MCF 10A (cell line): Measurements from ENCODE around the gene INAFM1. TPM values are rescaled to one million over a fixed set of nuclear protein-coding genes. Genes with fewer than 3 reads are reported as not detected.

Experiments used
- BruUV-seq: library from RNA; stranded (reverse); fragments of 400-500 nt; replicated peaks from 2 replicates; lab custom pipeline; 2021; lab: Mats Ljungman, UMichigan
- CTCF ChIA-PET: fragments of 300-600 bp; sonication (Branson Sonifier 250); formaldehyde crosslinking; extraction: SDS; loops from one replicate; lab custom pipeline; 2021; ENCODE audit warnings: antibody characterized with exemption, inconsistent platforms; lab: Yijun Ruan, JAX
- POLR2A ChIA-PET: fragments of 300-600, 350-650 bp; sonication (Branson Sonifier 250); formaldehyde crosslinking; extraction: SDS; loops from one replicate; lab custom pipeline; 2020; ENCODE audit warnings: antibody characterized with exemption, inconsistent platforms; lab: Yijun Ruan, JAX
- DNase-seq: peaks from one replicate; pipeline ENCODE4 v3.0.0-alpha.2; 2018; ENCODE audit not compliant: unreplicated experiment
- H3K27ac Mint-ChIP-seq: one replicate; pipeline ENCODE4 v1.8.0; 2022; ENCODE audit warnings: mild to moderate bottlenecking, low read depth, mixed read lengths; ENCODE audit not compliant: unreplicated experiment
- H3K27me3 Mint-ChIP-seq: one replicate; pipeline ENCODE4 v1.8.0; 2022; ENCODE audit warnings: mixed read lengths; ENCODE audit not compliant: insufficient read depth, unreplicated experiment
- H3K36me3 Mint-ChIP-seq: one replicate; pipeline ENCODE4 v1.8.0; 2022; ENCODE audit warnings: mild to moderate bottlenecking, moderate library complexity, mixed read lengths; ENCODE audit not compliant: insufficient read depth, unreplicated experiment
- H3K4me1 Mint-ChIP-seq: one replicate; pipeline ENCODE4 v1.8.0; 2022; ENCODE audit warnings: mixed read lengths; ENCODE audit not compliant: insufficient read depth, unreplicated experiment
- H3K4me3 Mint-ChIP-seq: one replicate; pipeline ENCODE4 v1.8.0; 2022; ENCODE audit warnings: mild to moderate bottlenecking, moderate library complexity, mixed read lengths; ENCODE audit not compliant: unreplicated experiment
- H3K9me3 Mint-ChIP-seq: one replicate; pipeline ENCODE4 v1.8.0; 2022; ENCODE audit warnings: mixed read lengths; ENCODE audit not compliant: unreplicated experiment
- CTCF ChIP-seq: fragments of 200-600 bp; IDR thresholded peaks from one replicate; pipeline ENCODE4 v1.8.0; 2022; ENCODE audit warnings: antibody characterized with exemption, mild to moderate bottlenecking; ENCODE audit not compliant: unreplicated experiment
- intact Hi-C: fragments of 100-400 bp; cut with micrococcal nuclease; formaldehyde crosslinking; loops from 2 replicates; pipeline ENCODE4 v1.14.1; 2022
- total RNA-seq: library from RNA; stranded (reverse); gene quantifications from 2 replicates; pipeline ENCODE4 v1.2.3, GENCODE V29; 2022

The INAFM1 gene
- total RNA-seq, 1 experiment from 2014 or later = 16.8 TPM

DNA sequence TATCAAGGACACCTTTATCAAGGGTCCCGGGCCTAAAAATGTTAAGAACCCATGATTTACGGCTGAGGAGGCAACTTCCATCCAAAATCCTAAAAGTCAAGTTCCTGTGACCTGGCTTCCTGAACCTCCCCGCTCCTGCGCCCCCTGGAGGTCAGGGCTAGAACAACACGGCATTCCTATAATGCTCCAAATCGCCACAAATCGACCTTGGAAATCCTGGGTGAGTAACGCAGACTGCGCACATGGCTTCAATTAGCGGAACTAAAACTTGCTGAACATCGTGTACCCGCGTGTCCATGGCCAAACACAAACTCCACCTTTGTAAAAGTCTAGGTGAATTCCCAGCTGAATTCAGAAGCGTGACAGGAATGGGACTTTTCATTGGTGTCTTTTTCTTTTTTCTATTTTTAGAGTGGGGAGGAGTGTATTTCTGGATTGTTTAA lies 30.6 kb downstream of the INAFM1 start:
- H3K4me1 Mint-ChIP-seq = peaks cover 21% of the 10 kb centered on the region
- no TSS peak for BruUV-seq
- no peaks in the 10 kb centered on the region for H3K36me3 Mint-ChIP-seq
- H3K4me3 Mint-ChIP-seq = peak overlapping the region; percentile 62
- intact Hi-C loops = loop anchor here (5.0 kb wide), 1 partner anchor 42 kb away; the partner anchor contains the start of gene DHX34
- peak overlapping the region; percentile 84 for H3K27ac Mint-ChIP-seq
- H3K9me3 Mint-ChIP-seq = no peaks in the 10 kb centered on the region
- ChIA-PET CTCF (interaction anchor here (0.6 to 1.8 kb wide), 14 partner anchors 9 to 180 kb away, joined by 3 to 11 read pairs (median 4); partner anchors contain the start of gene DHX34), POLR2A (interaction anchor here (0.9 to 1.9 kb wide), 6 partner anchors 8 to 44 kb away, joined by 3 to 6 read pairs (median 4); partner anchors contain the start of gene DHX34)
- peak; percentile 84 for DNase-seq
- no peaks in the 10 kb centered on the region for H3K27me3 Mint-ChIP-seq
- peak; percentile 86 for TF ChIP-seq CTCF

GRCh38 chr19:47306303-47306702 lies 31.6 kb downstream of the INAFM1 start:
- ChIA-PET CTCF (interaction anchor here (0.5 to 1.8 kb wide), 10 partner anchors 9 to 331 kb away, joined by 3 to 9 read pairs (median 4); partner anchors contain the start of gene DHX34), POLR2A (interaction anchor here (0.7 to 1.9 kb wide), 5 partner anchors 17 to 1077 kb away, joined by 3 to 5 read pairs (median 3); partner anchors contain the start of gene DHX34)
- no peaks in the 10 kb centered on the region for H3K27me3 Mint-ChIP-seq
- BruUV-seq = no TSS peak
- H3K4me3 Mint-ChIP-seq = no peak overlapping the region
- H3K27ac Mint-ChIP-seq = peak overlapping the region; percentile 84
- DNase-seq = no peak
- TF ChIP-seq CTCF = no peak
- intact Hi-C loops = loop anchor here (5.0 kb wide), 1 partner anchor 41 kb away; the partner anchor contains the start of gene DHX34
- peaks cover 7% of the 10 kb centered on the region for H3K36me3 Mint-ChIP-seq
- no peaks in the 10 kb centered on the region for H3K9me3 Mint-ChIP-seq
- H3K4me1 Mint-ChIP-seq = peaks cover 29% of the 10 kb centered on the region

DNA sequence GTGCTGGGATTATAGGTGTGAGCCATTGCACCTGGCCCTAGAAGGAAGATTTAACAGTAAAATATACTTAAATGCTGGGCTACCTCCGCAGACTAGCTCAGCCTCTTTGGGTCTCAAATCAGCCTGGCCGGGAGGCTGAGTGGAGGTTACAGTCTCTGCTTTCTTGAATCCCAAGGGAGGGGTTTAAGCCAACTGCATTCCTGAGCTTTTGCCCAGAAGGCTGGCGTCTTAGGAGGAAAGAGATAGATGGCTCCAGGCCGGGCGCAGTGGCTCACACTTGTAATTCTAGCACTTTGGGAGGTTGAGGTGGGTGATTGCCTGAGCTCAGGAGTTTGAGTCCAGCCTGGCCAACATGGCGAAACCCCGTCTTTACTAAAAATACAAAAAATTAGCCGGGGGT lies 34.4 kb downstream of the INAFM1 start:
- H3K9me3 Mint-ChIP-seq = no peaks in the 10 kb centered on the region
- POLR2A ChIA-PET = no interaction called here
- H3K27me3 Mint-ChIP-seq = no peaks in the 10 kb centered on the region
- peak; percentile 49 for DNase-seq
- BruUV-seq = no TSS peak
- TF ChIP-seq CTCF = no peak
- H3K4me3 Mint-ChIP-seq = no peak overlapping the region
- CTCF ChIA-PET = interaction anchor here (0.6 to 1.7 kb wide), 3 partner anchors 15 to 400 kb away, joined by 3 to 6 read pairs (median 3); no protein-coding TSS in a partner anchor
- peaks cover 7% of the 10 kb centered on the region for H3K36me3 Mint-ChIP-seq
- peaks cover 34% of the 10 kb centered on the region for H3K4me1 Mint-ChIP-seq
- intact Hi-C loops = loop anchor here (5.0 kb wide), 1 partner anchor 38 kb away; the partner anchor contains the start of gene DHX34
- H3K27ac Mint-ChIP-seq = no peak overlapping the region

GRCh38 chr19:47309608-47310007 lies 34.9 kb downstream of the INAFM1 start, which contains the start of gene C5AR1:
C5AR1 (plus strand) TSS chr19:47309861; CDS start chr19:47309896, 35 bp downstream.
- no TSS peak for BruUV-seq
- no peak within 1 kb of the TSS for H3K27ac Mint-ChIP-seq
- no peaks in the 10 kb centered on the region for H3K9me3 Mint-ChIP-seq
- peak; percentile 16 for DNase-seq
- H3K36me3 Mint-ChIP-seq = peaks cover 7% of the 10 kb centered on the region
- intact Hi-C loops = loop anchor here (5.0 kb wide), 1 partner anchor 38 kb away; the partner anchor contains the start of gene DHX34
- H3K27me3 Mint-ChIP-seq = no peaks in the 10 kb centered on the region
- POLR2A ChIA-PET = no interaction called here
- no peak for TF ChIP-seq CTCF
- H3K4me1 Mint-ChIP-seq = peaks cover 35% of the 10 kb centered on the region
- CTCF ChIA-PET = interaction anchor here (0.6 kb wide), 1 partner anchor 399 kb away, joined by 3 read pairs; no protein-coding TSS in a partner anchor
- no peak within 1 kb of the TSS for H3K4me3 Mint-ChIP-seq
